Body of pancreas (tissue), 4 donors: ENCODE measurements around the gene KMT2B. TPM values are rescaled to one million over a fixed set of nuclear protein-coding genes. Genes with fewer than 3 reads are reported as not detected.

Source experiments
- ATAC-seq: fragments of 150-250 bp; one replicate; pipeline ENCODE4 v1.9.1; 2016
- DNase-seq, 4 donors: peaks; one replicate each; pipeline ENCODE4 v3.0.0-alpha.2; 2019
- H3K27ac ChIP-seq, 4 donors: fragments of 200-600 bp; sonication (generic); 1 replicate in 3 of 4; 2 replicates in 1 of 4; pipeline versions ENCODE4 v1.5.1 to v1.6.1; 2016 to 2019; ENCODE audit warnings: mild to moderate bottlenecking in 1 of 4, mixed read lengths in 1 of 4, moderate library complexity in 1 of 4
- H3K27me3 ChIP-seq, 2 donors: fragments of 200-600 bp; sonication (generic); one replicate each; pipeline ENCODE4 v1.6.0; 2016; ENCODE audit warnings: mild to moderate bottlenecking in 1 of 2
- H3K36me3 ChIP-seq, 2 donors: fragments of 200-600 bp; sonication (generic); replicated peaks in 1 of 2; 2 replicates each; pipeline ENCODE4 v1.5.1; 2016; ENCODE audit warnings: low read depth in 2 of 2; ENCODE audit not compliant: insufficient read depth in 1 of 2
- H3K4me1 ChIP-seq: fragments of 200-600 bp; sonication (generic); one replicate; pipeline ENCODE4 v1.6.0; 2016
- H3K4me3 ChIP-seq, 2 donors: fragments of 200-600 bp; sonication (generic); 1 replicate in 1 of 2; 2 replicates in 1 of 2; pipeline ENCODE4 v1.5.1; 2016 to 2019
- H3K9me3 ChIP-seq, 3 donors: fragments of 200-600 bp; sonication (generic); 1 replicate in 2 of 3; 2 replicates in 1 of 3; pipeline ENCODE4 v1.5.1; 2016
- POLR2A ChIP-seq, 3 donors: fragments of 450-650 bp; IDR thresholded peaks; one replicate each; pipeline ENCODE4 v1.6.1; 2016; ENCODE audit warnings: antibody characterized with exemption in 3 of 3, mild to moderate bottlenecking in 2 of 3
- WGBS, 2 donors: methylation state at CpG; one replicate each; pipeline ENCODE4 v1.1.5; 2017; 5-methylcytosine and 5-hydroxymethylcytosine counted together
- intact Hi-C: fragments of 100-400 bp; cut with DNase I; formaldehyde crosslinking; loops from one replicate; pipeline ENCODE4 v1.15.1; 2023
- total RNA-seq, 2 donors: library from RNA; depleted of rRNA; stranded (reverse); fragments of >200 nt; gene quantifications; one replicate each; pipeline ENCODE4 v1.1.0, GENCODE V29; 2016
- TF ChIP-seq, protein P1 (sequence below), 7 experiments: fragments of 450-650 bp in 4 of 7; fragments of 200-600 bp in 3 of 7; sonication (generic) in 3 of 7; IDR thresholded peaks; one replicate each; pipeline ENCODE4 v1.5.1; 2016 to 2019; ENCODE audit warnings: antibody characterized with exemption in 7 of 7

KMT2B gene
- total RNA-seq, 2 donors from 2014 or later = 18.7 to 31.6 TPM

DNA sequence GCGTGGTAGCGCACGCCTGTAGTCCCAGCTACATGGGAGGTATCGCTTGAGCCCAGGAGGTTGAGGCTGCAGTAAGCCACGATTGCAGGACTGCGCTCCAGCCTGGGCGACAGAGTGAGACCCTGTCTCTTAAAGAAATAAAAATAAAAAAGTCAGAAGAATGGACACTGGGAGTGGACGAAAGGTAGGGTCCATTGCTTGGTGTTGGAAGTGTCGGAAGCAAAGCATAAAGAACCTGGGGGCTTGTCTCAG is 57.2 kb downstream of the KMT2B start:
- Histone ChIP-seq H3K9me3 (no peaks in the 10 kb centered on the region), H3K4me1 (peaks cover 14% of the 10 kb centered on the region), H3K4me3 (no peak overlapping the region), H3K27ac (no peak overlapping the region), H3K27me3 (no peaks in the 10 kb centered on the region), H3K36me3 (no peaks in the 10 kb centered on the region)
- DNase-seq (no peak), ATAC-seq (peak; percentile 18)
- 24 to 31% methylated on average over 9 of the region's 9 CpGs for WGBS, 2 donors
- TF ChIP-seq, protein P1, sequence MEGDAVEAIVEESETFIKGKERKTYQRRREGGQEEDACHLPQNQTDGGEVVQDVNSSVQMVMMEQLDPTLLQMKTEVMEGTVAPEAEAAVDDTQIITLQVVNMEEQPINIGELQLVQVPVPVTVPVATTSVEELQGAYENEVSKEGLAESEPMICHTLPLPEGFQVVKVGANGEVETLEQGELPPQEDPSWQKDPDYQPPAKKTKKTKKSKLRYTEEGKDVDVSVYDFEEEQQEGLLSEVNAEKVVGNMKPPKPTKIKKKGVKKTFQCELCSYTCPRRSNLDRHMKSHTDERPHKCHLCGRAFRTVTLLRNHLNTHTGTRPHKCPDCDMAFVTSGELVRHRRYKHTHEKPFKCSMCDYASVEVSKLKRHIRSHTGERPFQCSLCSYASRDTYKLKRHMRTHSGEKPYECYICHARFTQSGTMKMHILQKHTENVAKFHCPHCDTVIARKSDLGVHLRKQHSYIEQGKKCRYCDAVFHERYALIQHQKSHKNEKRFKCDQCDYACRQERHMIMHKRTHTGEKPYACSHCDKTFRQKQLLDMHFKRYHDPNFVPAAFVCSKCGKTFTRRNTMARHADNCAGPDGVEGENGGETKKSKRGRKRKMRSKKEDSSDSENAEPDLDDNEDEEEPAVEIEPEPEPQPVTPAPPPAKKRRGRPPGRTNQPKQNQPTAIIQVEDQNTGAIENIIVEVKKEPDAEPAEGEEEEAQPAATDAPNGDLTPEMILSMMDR (IDR thresholded peaks at IDR 0.05) = no peak
- peak in 1 of 3 donors; percentile 18 for TF ChIP-seq POLR2A (IDR thresholded peaks at IDR 0.05)
- intact Hi-C loops = no loop called here

DNA sequence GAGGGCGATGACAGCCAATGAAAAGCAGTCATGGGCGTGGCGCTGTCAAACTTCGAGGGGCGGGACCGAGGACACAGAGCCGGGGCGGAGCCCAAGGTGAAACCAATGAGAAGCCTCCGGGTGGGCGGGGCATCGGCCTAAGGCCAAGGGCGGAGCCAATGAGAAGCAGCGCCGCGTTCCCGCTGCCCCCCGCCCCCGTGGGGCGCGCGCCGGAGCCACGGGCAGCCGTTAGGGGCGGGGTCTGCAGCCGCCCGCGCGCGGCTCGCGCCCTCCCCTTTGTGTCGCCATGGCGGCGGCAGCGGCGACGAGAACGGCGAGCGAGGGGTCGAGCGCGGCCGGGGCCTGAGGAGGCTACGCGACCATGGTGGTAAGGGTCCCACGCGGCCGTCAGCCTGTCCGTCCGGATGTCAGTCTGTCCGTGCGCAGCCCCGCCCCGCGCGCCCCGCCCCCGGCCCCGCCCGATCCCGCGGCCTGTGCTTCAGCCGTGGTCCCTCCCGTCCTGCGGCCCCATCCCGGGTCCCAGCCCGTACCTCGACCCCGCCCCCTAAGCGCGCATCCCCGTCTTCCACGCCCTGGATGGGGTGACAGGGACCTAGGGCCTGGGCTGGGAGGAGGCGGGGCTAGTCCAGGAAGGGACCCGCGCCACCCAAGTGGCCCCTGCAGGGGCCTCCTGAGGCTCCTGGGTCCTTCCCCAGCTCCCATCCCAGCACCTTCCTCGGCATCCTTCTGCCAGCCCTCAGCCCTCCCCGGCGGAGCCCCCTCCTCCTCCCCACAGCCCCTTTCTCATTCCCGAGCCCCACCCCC is 57.7 kb downstream of the KMT2B start, which contains the start of gene ARHGAP33:
TSS of gene ARHGAP33 (plus strand) at position 267 of the 804 bp plus-strand sequence. CDS start at position 362, 95 bp downstream.
- Histone ChIP-seq H3K4me1 (peaks cover 14% of the 10 kb centered on the region), H3K27me3 (no peaks in the 10 kb centered on the region), H3K27ac (peak within 1 kb of the TSS in 1 of 4 donors; percentile 26), H3K36me3 (no peaks in the 10 kb centered on the region), H3K4me3 (peak within 1 kb of the TSS; percentile 59 to 67), H3K9me3 (no peaks in the 10 kb centered on the region)
- WGBS, 2 donors = 0 to 5% methylated on average over 14 to 58 of the region's 82 CpGs
- ATAC-seq = peak; percentile 98
- intact Hi-C loops = no loop called here
- peak; percentile 99 to 100 (median 100) for DNase-seq
- TF ChIP-seq, protein P1 (IDR thresholded peaks at IDR 0.05) = peak in 1 of 7 experiments; percentile 0
- no peak for TF ChIP-seq POLR2A (IDR thresholded peaks at IDR 0.05)

DNA sequence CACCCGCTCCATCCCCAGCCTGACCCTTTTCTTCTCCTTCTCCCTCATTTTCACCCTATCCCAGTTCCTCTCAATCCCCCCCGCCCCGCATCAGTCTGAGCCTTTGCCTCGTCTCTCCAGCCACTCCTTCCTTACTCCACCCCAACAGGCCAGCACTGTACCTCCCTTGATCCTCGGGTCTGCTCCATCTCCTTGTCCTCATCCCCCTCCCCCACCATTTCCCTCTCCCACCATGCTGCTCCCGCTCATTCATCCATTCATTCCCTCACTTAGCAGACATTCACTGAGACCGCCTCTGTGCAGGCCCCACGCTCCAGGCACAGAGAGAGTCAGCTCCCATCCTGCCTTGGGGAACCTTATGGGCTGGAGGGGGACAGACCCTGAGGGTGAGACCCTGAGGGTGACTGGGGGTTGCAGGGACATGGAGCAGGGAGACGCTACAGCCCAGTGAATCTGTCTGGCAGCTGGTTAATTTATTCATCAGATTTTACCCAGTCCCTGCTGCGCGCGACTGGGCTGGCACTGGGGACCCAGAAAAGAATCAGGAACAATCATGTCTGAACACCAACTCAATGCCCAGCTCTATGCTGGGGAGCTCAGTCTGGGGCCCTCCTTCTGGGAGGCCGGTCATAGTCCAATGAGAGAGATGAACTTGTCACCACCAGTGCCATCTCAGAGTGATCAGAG is 58.4 kb downstream of the KMT2B start:
- intact Hi-C loops = no loop called here
- WGBS, 2 donors = 72 to 78% methylated on average over 12 to 13 of the region's 13 CpGs
- no peak for DNase-seq

DNA sequence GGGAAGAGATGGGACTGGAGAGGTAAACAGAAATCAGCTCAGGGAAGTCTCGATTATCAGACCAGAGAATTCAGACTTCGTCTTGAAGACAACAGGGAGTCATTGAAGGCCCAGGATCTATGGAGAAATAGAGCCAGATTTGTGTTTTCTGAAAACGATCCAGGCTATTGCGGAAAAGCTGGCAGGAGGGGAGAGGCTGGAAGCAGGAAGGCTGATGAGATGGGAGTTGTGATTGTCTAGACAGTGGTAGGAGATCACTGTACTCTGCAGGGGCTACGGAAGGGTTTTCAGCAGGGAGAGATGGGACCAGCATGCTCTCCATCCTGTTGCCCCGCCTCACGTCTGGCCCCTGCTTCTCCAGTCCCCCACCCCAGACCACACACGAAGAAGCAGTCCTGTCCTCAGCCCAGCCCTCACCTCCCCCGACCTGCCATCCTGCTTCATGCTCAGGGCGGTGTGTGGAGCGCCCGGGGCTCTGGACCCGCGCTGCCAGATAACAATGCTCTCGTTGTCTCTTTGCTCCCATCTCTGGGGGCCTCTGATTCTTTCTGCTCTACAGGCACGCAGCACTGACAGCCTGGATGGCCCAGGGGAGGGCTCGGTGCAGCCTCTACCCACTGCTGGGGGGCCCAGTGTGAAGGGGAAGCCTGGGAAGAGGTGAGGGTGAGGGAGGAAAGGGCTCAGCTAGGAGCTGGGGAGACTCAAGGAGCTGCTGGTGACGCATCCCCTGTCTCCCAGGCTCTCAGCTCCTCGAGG is 59.5 kb downstream of the KMT2B start:
- H3K4me1 ChIP-seq = peaks cover 14% of the 10 kb centered on the region
- H3K9me3 ChIP-seq = no peaks in the 10 kb centered on the region
- H3K27ac ChIP-seq = no peak overlapping the region
- no peak overlapping the region for H3K4me3 ChIP-seq
- no peaks in the 10 kb centered on the region for H3K36me3 ChIP-seq
- no peak for ATAC-seq
- intact Hi-C loops = no loop called here
- no peaks in the 10 kb centered on the region for H3K27me3 ChIP-seq
- no peak for DNase-seq
- WGBS, 2 donors = 77 to 80% methylated on average over 17 to 19 of the region's 19 CpGs
- no peak for TF ChIP-seq POLR2A (IDR thresholded peaks at IDR 0.05)
- TF ChIP-seq, protein P1 (IDR thresholded peaks at IDR 0.05) = no peak

More for the DNA sequence above, 58.4 kb downstream of the KMT2B start:
- TF ChIP-seq, protein P1 (IDR thresholded peaks at IDR 0.05) = no peak
- no peak for TF ChIP-seq POLR2A (IDR thresholded peaks at IDR 0.05)
- Histone ChIP-seq H3K4me3 (no peak overlapping the region), H3K9me3 (no peaks in the 10 kb centered on the region), H3K27ac (no peak overlapping the region), H3K4me1 (peaks cover 14% of the 10 kb centered on the region), H3K36me3 (no peaks in the 10 kb centered on the region), H3K27me3 (no peaks in the 10 kb centered on the region)
- no peak for ATAC-seq
